NCI-H345 treated with DMSO at 0.1 percent for 48 hours (cell line): ENCODE results near the gene PRSS27.
A peak's percentile ranks its signal among the peaks of the same experiment; 100 is the strongest.
"Not testable (repeated sequence)": the region's sequence is repeated elsewhere in the genome, so short reads cannot be mapped to it uniquely, and the experiment has no call there.

Experiments used
- DNase-seq: peaks from one replicate; lab custom pipeline; 2025; ENCODE audit not compliant: unreplicated experiment; lab: John Stamatoyannopoulos, UW

The PRSS27 gene

DNA sequence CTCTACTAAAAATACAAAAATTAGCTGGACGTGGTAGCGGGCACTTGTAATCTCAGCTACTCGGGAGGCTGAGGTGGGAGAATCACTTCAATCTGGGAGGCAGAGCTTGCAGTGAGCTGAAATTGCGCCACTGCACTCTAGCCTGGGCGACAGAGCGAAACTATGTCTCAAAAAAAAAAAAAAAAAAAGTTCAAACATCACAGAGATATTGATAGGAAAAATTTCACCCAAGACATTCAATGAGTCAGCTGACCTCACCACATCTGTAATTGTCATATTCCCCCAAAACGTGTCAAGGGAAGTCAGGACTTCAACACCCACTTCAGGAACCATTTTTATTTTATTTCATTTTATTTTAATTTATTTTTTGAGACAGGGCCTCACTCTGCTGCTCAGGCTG, 8.0 kb upstream of the PRSS27 start:
- DNase-seq = no peak

DNA sequence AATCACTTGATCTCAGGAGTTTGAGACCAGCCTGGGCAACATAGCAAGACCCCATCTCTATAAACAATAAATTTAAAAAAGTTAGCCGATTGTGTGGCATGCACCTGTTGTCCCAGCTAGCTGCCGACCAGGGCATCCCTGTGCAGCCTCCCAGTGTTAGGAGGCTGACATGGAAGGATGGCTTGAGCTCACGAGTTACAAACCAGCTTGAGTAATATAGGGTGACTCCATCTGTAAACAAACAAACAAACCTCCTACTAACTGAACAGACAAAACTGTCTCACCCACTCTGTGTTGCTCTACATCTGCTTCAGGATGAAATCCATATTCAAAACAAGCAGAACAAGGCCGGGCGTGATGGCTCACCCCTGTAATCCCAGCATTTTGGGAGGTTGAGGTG, 6.9 kb upstream of the PRSS27 start:
- DNase-seq = no peak

DNA sequence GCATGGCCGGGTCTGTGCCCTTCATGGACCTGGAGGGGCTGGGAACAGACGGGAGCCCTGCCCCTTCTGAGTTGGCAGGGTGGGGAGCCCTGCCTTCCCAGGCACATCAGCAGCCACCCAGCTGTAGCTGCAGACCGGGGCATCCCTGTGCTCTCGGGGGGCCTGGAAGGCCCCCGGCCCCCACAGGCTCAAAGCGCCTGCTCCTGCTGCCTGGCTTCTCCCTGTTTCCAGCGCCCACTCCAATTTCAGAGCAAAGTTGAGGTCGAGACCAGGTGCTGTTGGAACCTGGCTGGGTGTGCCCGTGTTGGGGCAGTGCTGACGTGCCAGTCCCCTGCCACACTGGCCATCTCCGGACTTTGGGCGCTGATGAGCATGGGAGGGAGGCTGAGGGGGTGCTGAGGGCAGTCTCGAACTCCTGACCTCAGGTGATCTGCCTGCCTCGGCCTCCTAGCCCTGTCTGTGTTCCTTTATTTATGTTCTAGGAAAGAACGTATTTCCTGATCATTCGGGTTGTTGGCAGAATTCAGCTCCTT, 4.9 kb upstream of the PRSS27 start:
- DNase-seq = no peak

DNA sequence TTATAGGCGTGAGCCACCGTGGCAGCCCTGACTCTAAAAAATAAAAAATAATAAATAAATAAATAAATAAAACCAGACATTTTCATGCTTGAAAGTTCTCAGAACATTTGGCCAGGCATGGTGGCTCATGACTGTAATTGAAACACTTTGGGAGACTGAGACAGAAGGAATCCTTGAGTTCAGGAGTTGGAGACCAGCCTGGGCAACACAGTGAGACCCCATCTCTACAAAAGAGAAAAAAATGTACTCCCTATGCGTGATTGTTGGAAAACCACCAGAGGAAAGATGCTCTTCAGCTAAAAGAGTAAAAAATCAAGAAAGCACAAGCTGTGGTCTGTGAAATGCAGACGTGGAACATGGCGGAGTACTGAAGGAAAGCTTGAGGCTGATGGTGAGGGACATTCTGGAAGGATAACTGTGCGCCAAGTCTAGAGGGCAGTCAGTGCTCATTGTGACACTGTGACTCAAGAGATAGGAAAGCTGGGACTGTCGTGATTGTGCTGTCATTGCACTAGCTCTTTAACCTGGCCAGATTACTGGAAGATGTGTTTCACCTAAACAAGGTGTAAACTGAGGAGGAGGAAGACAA, 4.2 kb upstream of the PRSS27 start:
- DNase-seq = no peak

DNA sequence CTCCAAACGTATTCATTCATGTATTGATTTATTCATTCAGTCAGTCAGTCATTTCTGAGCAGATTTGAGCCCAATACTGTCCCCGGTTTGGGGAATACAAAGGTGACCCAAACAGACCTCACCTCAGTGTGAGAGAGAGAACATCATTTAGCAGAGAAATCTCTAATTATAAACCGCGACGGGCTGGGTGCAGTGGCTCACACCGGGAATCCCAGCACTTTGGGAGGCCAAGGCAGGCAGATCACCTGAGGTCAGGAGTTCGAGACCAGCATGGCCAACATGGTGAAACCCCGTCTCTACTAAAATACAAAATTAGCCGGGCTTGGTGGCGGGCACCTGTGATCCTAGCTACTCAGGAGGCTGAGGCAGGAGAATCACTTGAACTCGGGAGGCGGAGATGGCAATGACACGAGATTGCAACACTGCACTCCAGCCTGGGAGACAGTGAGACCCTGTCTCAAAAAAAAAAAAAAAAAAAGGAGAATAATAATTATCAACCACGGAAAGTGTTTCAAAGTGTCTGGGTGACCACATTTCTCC, 1.7 kb upstream of the PRSS27 start:
- not testable (repeated sequence) for DNase-seq

DNA sequence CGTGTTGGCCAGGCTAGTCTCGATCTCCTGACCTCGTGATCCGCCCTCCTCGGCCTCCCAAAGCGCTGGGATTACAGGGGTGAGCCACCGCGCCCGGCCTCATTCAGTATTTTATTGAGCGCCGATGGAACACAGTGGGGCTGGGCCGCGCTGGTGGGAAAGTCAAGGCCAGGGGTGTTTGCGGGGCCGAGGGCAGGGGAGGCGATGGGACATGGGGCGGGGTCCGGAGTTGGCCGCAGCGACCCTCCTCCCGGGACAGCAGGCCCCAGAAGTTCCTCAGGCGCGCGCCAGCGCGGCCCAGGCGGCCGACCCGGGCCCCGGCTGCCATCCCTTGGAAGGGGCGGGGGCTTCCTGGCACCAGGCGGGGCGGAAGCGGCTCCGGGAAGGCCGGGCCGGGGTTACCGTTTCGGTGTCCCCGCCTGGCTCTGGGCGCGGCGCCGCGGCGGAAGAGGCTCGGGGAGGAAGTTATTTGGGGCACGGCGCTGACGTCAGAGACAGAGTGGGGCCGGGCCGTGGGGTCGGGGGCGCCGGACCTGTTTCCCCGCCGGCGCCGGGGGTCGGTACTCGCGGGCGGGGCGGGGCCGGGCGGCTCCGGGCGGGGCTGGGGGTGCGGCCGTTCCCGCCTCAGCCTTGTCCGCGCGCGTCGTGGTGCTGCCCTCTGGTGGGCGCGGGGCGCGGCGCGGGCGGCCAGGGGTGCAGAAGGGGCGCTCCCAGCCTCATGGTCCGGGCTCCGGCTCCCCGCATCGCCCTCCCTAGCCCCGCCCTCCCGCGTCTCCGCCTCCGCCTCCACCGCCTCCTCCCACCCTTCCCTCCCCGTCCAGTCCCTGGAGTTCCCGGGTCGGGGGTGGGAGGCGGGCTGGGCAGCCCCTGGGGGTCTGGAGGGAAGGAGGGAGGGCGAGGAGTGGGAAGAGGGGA, 952 bp upstream of the PRSS27 start:
- DNase-seq = peak; percentile 76

DNA sequence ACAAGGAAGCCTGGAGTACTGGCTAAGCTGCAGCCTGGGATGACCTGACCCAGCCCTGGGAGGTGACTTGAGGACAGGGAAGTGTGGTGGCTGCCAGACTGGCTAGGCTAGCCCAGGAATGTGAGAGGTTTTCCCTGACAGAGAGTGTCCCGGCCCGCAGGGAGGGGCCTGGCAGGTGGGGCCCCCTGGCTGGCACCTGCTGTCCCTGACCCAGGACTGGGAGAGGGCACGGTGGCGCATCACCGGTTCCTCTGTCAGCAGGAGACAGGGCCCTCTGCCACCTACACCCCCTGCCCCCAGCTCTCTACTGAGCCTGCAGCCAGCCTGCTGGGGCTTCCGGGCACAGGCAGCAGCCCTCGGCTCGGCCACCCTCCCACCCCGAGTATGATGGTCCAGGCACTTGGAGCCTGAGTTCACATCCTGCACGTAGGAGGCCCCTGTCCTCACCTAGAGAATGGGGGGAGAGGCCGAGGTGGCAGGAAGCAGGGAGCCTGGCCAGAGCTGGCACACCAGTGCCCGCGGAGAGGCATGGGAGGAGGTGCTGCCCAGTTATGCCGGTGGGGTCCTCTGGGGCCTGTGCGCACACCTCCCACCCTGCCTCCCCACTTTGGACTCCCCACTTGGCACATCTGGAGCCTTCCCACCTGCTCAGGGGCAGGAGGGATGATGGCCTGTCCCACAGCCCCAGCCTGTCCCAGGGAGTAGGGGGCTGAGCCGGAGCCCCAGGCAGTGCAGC, 528 bp downstream of the PRSS27 start:
- DNase-seq = no peak

DNA sequence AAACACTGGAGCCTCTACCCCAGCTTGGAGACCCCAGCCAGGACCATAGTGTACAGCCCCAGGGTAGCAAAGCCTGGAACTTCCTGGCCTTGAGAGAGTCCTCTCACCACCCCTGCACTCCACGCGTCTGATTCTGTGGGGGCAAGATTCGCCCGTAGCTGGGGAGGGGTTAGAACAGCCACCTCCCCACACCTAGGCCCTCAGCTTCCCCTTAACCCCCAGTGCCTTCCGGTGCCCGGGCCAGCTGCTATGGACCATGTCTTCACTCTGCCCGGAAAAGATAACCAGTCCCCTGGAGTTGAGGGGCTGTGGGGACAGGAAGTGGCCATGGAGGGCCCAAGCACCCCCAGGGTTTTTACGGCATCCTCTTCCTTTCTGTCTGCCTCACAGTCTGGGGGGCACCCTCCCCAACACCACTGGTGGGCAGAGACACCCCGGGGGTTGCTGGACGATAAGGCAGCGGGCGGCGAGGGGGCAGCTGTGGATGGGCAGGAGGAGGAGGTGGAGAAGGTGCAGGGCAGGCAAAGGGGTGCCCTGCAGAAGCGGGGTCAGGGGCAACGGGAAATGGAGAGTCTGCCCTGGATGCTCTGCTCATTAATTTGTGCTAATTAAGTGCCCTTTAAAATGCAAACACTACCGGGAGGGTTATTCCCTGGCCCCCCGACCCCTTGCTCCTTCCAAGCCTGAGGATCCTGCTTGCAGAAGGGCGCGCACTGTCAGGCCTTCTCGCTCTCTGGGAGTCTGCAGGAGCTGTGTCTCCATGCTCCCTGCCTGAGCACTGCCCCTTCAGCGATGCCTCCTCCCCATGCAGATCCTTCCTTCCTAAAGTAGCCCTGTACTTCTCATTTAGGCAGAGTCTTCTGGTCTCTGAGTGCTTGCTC, 2.4 kb downstream of the PRSS27 start:
- DNase-seq = no peak

DNA sequence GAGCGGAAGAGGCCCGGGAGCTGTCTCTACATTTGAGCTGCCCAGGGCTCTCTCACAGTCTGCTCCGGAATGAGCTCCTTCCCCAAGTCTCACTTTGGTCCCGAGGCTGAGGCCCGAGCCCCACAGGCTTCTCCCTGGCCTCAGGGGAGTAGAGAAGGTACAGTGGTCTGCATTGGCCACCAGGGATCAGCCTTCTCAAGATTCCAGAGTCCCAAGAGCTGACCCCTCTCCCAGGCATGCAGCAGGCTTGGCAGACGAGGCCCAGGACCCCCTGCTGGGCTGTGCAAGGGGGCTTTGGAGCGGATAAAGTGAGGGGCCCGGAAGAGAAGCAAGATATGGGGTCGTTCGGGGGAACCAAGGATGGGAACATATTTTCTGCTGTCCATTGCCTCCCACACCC, 3.1 kb downstream of the PRSS27 start:
- DNase-seq = no peak

DNA sequence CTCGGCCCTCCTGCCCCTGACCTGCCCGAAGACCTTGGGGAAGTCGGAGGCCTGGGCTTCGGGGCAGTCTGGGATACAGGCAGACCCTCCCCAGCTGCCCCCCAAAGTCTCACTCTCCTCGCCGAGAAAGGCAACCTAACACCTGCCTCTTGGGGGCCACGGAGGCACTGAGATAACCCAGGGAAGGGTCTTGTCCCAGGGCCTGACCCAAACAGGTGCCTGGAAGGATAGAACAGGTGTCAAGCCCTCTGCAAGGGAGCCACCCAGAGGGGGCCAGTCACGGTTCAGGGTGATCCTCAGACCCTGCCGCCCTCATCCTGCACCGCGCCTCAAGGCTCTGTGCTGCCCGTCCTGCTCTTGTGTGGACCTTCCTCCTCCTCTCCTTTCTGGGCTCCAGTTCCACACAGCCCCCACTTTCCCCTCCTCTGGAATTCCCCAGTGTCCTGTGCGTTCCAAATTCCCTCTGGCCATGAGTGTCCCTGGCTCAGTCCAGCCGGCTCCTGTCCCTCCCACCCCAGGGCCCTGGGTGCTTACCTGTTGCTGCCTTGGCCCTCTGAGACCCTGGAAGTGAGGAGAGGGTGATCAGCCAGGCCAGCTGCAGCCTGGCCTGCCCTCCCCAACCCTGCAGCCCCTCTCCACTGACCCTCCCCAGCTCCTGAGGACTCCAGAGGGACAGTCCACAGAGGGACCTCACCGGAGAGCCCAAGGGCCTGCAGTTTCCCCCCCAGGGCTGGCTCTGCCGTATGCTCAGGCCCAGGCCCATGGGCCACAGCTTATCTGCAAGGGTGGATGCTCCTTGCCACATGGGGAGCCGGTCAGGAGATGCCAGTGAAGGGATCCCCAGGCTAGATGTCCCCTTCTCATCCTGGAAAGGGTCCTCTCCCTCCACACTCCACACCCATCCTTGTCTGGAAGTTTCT, 3.8 kb downstream of the PRSS27 start:
- DNase-seq = no peak

DNA sequence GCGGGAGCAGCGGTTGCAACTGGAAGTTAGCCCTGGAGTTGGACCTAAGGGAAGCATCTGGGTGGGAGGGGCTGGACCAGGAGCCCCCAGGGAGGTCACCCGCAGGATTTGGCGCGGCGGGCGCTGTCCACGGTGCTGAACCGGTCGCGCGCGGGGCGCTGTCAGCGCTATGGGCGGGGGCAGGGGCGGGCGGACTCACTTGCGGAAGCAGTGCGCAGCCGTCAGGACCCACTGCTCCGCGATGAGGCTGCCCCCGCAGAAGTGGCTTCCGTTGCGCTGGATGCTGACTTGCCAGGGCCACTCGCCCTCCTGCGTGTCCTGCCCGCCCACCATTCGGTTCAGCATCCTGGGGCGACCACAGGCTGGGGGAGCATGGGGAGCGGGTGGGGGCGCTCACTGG, 4.5 kb downstream of the PRSS27 start:
- no peak for DNase-seq

DNA sequence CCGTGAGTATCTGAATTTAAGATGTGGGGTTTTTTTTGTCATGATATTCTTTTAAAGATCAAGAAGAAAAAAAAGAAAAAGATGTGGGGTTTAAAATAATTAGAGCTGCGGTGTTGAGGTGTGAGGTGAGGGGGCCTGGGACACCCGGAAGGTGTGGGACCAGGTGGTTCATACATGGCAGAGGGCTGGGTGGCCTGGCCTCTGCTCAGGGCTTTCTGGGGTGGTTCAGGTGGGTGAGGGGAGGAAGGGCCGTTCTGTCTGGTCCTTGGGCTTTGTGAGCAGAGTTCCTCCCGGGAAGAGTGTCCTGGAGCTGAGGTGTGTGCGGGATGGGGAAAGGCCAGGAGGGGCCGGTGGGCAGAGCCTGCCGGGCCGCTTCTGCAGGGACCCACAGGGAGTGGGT, 5.0 kb downstream of the PRSS27 start:
- no peak for DNase-seq

DNA sequence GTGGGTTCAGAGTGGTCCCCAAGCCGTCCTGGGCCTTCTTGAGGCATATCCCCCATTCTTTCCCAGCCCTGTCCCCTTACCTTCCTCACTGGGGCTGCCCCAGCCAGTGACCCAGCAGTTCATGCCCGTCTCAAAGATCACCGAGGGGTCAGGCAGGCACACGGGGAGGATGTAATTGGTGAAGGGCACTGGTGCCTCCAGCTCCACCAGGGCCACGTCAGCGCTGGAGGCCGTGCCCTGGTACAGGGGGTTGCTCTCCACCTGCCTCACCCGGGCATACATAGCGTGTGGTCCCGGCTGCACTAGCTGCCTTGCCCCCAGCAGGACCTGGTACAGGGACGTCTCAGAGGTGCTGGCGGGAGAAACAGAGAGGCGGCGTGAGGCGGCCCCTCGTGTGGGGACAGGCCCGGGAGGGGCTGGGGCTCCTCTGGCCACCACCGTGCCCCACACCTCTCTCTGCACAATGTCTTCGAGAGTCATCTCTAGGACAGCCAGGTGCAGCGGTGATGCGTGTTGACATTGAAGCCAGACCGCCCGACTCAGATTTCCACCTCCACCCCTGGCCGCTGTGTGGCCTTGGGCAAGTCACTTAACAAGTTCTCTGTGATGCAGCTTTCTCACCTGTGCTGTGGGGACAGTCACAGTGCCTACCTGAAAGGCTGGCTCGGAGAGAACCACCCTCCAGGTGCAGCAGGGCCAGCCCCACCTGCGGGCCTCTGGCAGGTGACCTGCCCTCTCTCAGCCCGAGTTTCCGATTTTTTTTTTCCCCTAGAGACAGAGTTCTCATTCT, 5.8 kb downstream of the PRSS27 start:
- no peak for DNase-seq

DNA sequence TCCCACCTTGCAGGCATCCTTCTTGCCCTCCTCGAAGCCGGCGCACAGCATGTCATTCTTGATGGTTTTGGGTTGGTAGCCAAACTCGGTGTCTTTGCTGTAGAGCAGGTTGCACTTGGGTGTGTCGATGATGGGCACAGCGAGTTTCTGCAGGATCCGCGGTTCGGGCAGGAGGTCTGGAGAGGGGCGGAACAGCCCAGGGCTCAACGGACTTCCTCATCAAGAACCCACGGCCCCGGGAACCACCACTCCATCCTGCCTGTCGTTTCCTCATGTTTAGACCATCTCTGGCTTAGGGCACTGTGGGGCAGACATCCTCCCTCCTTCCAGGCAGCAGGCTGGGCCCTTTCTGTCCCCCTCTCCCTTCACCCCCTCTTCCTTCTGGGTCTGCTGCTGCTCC, 6.5 kb downstream of the PRSS27 start:
- no peak for DNase-seq

DNA sequence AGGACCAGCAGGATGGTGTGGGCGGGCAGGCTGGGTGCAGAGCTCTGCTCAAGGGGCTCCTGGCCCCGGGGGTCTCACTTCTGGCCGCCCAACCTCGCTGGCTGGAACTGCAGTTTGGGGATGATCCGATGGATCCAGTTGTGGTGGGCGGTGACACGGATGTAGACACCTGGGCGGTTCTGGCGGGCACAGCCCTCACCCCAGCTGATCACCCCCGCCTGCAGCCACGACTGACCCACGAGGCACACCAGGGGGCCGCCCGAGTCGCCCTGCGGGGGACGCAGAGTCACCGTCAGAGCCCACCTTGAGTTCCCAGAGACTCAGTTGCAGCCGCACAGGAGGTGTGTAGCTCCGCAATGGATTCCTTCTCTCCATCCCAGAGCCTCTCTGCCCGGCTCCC, 7.5 kb downstream of the PRSS27 start:
- DNase-seq = no peak

DNA sequence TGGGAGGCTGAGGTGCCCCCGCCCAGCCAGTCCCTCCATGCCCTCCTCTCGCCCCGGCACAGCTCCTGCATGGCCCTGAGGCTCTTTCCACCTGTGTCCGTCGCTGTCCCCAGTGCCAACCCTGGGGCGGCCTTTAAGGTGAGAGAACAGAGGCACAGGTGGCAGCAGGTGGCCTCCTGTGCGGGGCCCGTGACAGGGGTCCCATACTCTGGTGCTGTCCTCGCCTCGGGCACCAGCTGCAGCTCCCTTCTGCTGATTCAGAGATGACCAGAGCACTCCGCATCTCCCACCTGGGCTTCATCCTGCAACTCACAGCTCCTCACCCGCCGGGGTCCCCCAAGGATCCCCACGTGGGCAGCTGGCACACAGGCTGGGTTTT, 8.0 kb downstream of the PRSS27 start:
- no peak for DNase-seq

DNA sequence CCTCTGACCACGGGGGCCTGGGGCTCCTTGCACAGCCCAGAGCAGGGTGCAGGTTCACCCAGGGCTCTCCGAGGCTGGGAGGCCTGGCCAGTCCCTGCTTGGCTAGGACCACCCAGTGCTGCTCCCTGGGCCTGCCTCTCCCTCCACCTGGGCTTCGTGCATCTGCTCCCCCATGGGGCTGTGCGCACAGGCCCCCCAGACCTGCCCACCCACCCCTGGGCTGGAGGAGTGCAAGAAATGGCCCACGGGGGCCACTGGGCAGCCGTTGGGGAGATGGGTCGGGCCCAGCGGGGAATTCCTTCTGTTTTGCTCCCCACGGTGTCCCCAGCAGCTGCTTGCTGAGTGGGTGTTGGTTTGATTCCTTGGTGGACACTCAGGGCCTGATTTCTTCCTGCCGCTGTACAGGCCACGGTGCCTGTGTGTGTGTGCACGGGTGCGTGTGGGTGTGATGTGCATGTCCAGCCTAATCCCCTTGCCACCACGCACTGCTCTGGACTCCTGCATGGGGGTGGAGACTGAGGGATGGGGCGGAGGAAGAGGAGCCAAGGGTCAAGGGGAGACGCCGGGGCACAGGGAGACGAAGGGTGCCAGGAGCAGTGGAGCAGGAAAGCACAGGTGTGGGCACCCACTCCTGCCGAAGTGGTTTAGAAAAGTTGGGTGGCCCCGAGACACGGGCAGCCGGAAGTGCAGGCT, 8.5 kb downstream of the PRSS27 start:
- no peak for DNase-seq

DNA sequence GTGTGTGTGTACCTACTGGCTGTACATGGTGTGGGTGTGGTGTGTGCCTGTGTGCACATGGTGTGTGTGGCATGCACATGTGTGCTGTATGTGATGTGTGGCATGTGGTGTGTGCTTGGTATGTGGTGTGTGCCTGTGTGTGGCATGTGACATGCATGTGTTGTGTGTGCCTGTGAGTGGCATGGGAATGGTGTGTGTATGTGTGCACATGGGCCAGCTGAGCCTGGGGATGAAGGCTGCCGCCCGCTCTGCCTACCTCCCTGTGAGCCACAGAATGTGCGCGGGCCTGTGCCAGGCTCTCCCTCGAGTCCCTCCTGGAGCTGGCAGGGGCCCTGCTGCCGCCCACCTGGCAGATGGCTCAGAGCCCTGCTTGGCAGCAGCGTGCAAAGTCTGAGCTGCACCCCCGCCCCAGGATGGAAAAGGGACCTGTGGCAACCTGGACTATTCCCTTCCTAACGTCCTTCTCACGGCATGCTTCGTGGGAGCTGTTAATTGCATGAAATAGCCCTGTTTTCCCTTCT, 9.3 kb downstream of the PRSS27 start:
- DNase-seq = no peak
